MCF 10A (cell line): ENCODE results near the gene PARD6B. TPM values are rescaled to one million over a fixed set of nuclear protein-coding genes. Genes with fewer than 3 reads are reported as not detected.

ENCODE experiments used
- BruUV-seq: library from RNA; stranded (reverse); fragments of 400-500 nt; replicated peaks from 2 replicates; lab custom pipeline; 2021; lab: Mats Ljungman, UMichigan
- CTCF ChIA-PET: fragments of 300-600 bp; sonication (Branson Sonifier 250); formaldehyde crosslinking; extraction: SDS; loops from one replicate; lab custom pipeline; 2021; ENCODE audit warnings: antibody characterized with exemption, inconsistent platforms; lab: Yijun Ruan, JAX
- POLR2A ChIA-PET: fragments of 300-600, 350-650 bp; sonication (Branson Sonifier 250); formaldehyde crosslinking; extraction: SDS; loops from one replicate; lab custom pipeline; 2020; ENCODE audit warnings: antibody characterized with exemption, inconsistent platforms; lab: Yijun Ruan, JAX
- DNase-seq: peaks from one replicate; pipeline ENCODE4 v3.0.0-alpha.2; 2018; ENCODE audit not compliant: unreplicated experiment
- H3K27ac Mint-ChIP-seq: one replicate; pipeline ENCODE4 v1.8.0; 2022; ENCODE audit warnings: mild to moderate bottlenecking, low read depth, mixed read lengths; ENCODE audit not compliant: unreplicated experiment
- H3K27me3 Mint-ChIP-seq: one replicate; pipeline ENCODE4 v1.8.0; 2022; ENCODE audit warnings: mixed read lengths; ENCODE audit not compliant: insufficient read depth, unreplicated experiment
- H3K36me3 Mint-ChIP-seq: one replicate; pipeline ENCODE4 v1.8.0; 2022; ENCODE audit warnings: mild to moderate bottlenecking, moderate library complexity, mixed read lengths; ENCODE audit not compliant: insufficient read depth, unreplicated experiment
- H3K4me1 Mint-ChIP-seq: one replicate; pipeline ENCODE4 v1.8.0; 2022; ENCODE audit warnings: mixed read lengths; ENCODE audit not compliant: insufficient read depth, unreplicated experiment
- H3K4me3 Mint-ChIP-seq: one replicate; pipeline ENCODE4 v1.8.0; 2022; ENCODE audit warnings: mild to moderate bottlenecking, moderate library complexity, mixed read lengths; ENCODE audit not compliant: unreplicated experiment
- H3K9me3 Mint-ChIP-seq: one replicate; pipeline ENCODE4 v1.8.0; 2022; ENCODE audit warnings: mixed read lengths; ENCODE audit not compliant: unreplicated experiment
- intact Hi-C: fragments of 100-400 bp; cut with micrococcal nuclease; formaldehyde crosslinking; loops from 2 replicates; pipeline ENCODE4 v1.14.1; 2022
- total RNA-seq: library from RNA; stranded (reverse); gene quantifications from 2 replicates; pipeline ENCODE4 v1.2.3, GENCODE V29; 2022
- TF ChIP-seq, protein P1 (sequence below): fragments of 200-600 bp; IDR thresholded peaks from one replicate; pipeline ENCODE4 v1.8.0; 2022; ENCODE audit warnings: antibody characterized with exemption, mild to moderate bottlenecking; ENCODE audit not compliant: unreplicated experiment

PARD6B gene
- total RNA-seq, 1 experiment from 2014 or later = 5.8 TPM

DNA sequence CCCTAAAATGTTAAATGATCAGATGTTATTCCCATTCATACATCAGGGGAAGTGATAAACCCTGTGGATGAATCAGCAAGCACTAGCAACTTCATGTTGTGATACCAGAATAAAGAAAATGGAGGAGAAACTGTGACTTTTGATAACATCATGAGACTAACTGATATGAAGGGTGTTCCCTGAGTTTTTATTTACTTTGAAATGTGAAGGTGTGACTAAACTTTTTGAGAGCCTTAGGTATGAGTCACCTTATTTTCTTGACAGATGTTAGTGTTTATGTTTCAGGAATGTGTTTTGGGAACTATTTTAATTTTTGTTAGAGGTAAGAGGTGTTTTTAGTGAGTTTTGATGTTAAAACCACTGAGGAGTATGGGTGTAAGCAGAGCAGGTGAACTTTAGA is 4.4 kb downstream of the PARD6B start:
- ChIA-PET POLR2A (interaction anchor here (1.0 to 8.8 kb wide), 4 partner anchors 8 to 252 kb away, joined by 5 to 168 read pairs (median 64); no protein-coding TSS in a partner anchor), CTCF (interaction anchor here (2.2 kb wide), 1 partner anchor 73 kb away, joined by 7 read pairs; no protein-coding TSS in a partner anchor)
- Mint-ChIP-seq H3K27me3 (no peaks in the 10 kb centered on the region), H3K9me3 (no peaks in the 10 kb centered on the region), H3K4me1 (peaks cover 33% of the 10 kb centered on the region), H3K27ac (peak overlapping the region; percentile 80), H3K36me3 (peaks cover 26% of the 10 kb centered on the region), H3K4me3 (no peak overlapping the region)
- no TSS peak for BruUV-seq
- DNase-seq = no peak
- intact Hi-C loops = no loop called here
- TF ChIP-seq, protein P1, sequence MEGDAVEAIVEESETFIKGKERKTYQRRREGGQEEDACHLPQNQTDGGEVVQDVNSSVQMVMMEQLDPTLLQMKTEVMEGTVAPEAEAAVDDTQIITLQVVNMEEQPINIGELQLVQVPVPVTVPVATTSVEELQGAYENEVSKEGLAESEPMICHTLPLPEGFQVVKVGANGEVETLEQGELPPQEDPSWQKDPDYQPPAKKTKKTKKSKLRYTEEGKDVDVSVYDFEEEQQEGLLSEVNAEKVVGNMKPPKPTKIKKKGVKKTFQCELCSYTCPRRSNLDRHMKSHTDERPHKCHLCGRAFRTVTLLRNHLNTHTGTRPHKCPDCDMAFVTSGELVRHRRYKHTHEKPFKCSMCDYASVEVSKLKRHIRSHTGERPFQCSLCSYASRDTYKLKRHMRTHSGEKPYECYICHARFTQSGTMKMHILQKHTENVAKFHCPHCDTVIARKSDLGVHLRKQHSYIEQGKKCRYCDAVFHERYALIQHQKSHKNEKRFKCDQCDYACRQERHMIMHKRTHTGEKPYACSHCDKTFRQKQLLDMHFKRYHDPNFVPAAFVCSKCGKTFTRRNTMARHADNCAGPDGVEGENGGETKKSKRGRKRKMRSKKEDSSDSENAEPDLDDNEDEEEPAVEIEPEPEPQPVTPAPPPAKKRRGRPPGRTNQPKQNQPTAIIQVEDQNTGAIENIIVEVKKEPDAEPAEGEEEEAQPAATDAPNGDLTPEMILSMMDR = no peak

DNA sequence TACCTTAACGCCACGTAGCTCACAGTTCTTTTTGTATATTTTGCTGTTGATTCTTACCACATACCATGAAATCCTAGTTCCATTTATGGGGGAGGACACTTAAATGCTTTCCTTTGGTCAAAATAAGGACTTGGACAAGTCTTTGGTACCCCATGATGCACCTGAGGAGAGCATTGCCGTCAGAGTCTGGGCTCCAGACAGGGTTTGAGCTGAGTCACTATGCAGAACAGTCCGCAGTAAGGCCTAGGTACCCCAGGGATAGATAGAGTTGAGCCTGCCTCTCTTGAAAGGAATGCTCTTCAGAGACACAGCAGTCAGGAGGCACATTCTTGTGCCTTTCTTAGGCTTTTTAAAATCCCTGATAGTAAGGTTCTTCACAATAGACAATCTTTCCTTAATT is 6.0 kb downstream of the PARD6B start:
- ChIA-PET POLR2A (interaction anchor here (0.6 to 12.6 kb wide), 8 partner anchors 6 to 308 kb away, joined by 3 to 168 read pairs (median 4); partner anchors contain the start of gene PARD6B), CTCF (interaction anchor here (0.6 to 1.6 kb wide), 5 partner anchors 11 to 90 kb away, joined by 3 to 5 read pairs (median 3); no protein-coding TSS in a partner anchor)
- peaks cover 26% of the 10 kb centered on the region for H3K36me3 Mint-ChIP-seq
- no peak for DNase-seq
- peaks cover 40% of the 10 kb centered on the region for H3K4me1 Mint-ChIP-seq
- H3K27ac Mint-ChIP-seq = peak overlapping the region; percentile 33
- H3K27me3 Mint-ChIP-seq = no peaks in the 10 kb centered on the region
- intact Hi-C loops = no loop called here
- no peaks in the 10 kb centered on the region for H3K9me3 Mint-ChIP-seq
- no peak overlapping the region for H3K4me3 Mint-ChIP-seq
- BruUV-seq = no TSS peak
- TF ChIP-seq, protein P1 = no peak

DNA sequence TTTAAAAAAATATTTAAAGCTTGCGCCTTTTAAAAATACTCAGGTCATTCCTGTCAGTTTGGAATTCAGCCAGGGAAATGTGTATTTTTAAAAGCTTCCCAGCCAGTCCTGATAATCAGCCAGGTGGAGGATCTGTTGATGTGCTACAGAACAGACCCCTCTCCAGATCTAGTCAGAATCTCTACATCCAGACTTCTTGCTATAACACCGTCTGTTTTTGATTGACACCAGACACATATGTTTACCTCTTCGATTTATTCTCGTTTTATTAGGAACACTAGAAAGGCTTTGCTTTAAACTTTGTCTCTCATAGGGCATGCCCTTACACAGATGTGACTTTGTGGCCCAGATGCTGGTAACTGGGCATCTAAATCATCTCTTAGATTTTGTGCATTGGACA is 11.7 kb downstream of the PARD6B start:
- BruUV-seq = no TSS peak
- CTCF ChIA-PET = interaction anchor here (0.6 to 5.6 kb wide), 9 partner anchors 9 to 555 kb away, joined by 3 to 43 read pairs (median 4); partner anchors contain the start of gene PARD6B
- peaks cover 24% of the 10 kb centered on the region for H3K36me3 Mint-ChIP-seq
- no peak overlapping the region for H3K4me3 Mint-ChIP-seq
- intact Hi-C loops = loop anchor here (5.0 to 10.0 kb wide), 2 partner anchors 268 to 556 kb away; no protein-coding TSS in a partner anchor
- no peak for DNase-seq
- H3K27ac Mint-ChIP-seq = no peak overlapping the region
- TF ChIP-seq, protein P1 = no peak
- H3K9me3 Mint-ChIP-seq = no peaks in the 10 kb centered on the region
- peaks cover 26% of the 10 kb centered on the region for H3K4me1 Mint-ChIP-seq
- POLR2A ChIA-PET = interaction anchor here (0.8 to 12.6 kb wide), 7 partner anchors 11 to 250 kb away, joined by 3 to 168 read pairs (median 5); partner anchors contain the start of gene PARD6B
- no peaks in the 10 kb centered on the region for H3K27me3 Mint-ChIP-seq

DNA sequence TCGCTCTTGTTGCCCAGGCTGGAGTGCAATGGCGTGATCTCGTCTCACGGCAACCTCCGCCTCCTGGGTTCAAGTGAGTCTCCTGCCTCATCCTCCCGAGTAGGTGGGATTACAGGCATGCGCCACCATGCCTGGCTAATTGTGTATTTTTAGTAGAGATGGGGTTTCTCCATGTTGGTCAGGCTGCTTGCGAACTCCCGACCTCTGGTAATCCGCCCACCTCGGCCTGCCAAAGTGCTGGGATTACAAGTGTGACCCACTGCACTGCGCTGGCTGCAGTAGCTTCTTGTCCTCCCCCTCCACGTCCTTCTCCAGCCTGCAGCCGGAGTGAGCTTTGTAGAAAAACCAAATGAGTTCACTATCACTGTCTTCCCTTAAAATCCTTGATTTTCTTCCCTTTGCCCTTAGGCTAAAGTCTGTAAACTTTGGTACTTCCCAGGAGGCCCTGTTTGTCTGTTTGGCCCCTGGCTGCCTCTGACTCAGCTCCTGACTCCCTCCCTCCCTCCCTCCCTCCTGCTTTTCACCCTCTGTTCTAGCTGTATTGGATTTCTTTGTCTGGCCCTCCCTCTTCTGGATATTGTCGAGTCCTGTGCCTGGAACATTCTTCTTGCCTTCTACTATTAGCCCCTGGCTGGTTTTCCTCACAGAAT is 12.9 kb downstream of the PARD6B start:
- H3K9me3 Mint-ChIP-seq = no peaks in the 10 kb centered on the region
- ChIA-PET POLR2A (interaction anchor here (0.7 to 12.6 kb wide), 13 partner anchors 12 to 260 kb away, joined by 3 to 168 read pairs (median 4); partner anchors contain the start of gene PARD6B), CTCF (interaction anchor here (0.5 to 5.6 kb wide), 32 partner anchors 10 to 570 kb away, joined by 3 to 43 read pairs (median 4); no protein-coding TSS in a partner anchor)
- peak overlapping the region; percentile 51 for H3K27ac Mint-ChIP-seq
- TF ChIP-seq, protein P1 = peak; percentile 34
- intact Hi-C loops = loop anchor here (1.0 to 10.0 kb wide), 4 partner anchors 81 to 557 kb away; no protein-coding TSS in a partner anchor
- peak overlapping the region; percentile 35 for H3K4me3 Mint-ChIP-seq
- peaks cover 24% of the 10 kb centered on the region for H3K36me3 Mint-ChIP-seq
- peak; percentile 88 for DNase-seq
- H3K4me1 Mint-ChIP-seq = peaks cover 26% of the 10 kb centered on the region
- no peaks in the 10 kb centered on the region for H3K27me3 Mint-ChIP-seq
- BruUV-seq = no TSS peak
